Hepatocyte (in vitro differentiated cells): ENCODE results near the gene LEPR.
"Not testable (repeated sequence)": the region's sequence is repeated elsewhere in the genome, so short reads cannot be mapped to it uniquely, and the experiment has no call there.

Source experiments
- EZH2phosphoT487 ChIP-seq: fragments of 200-600 bp; sonication (generic); IDR thresholded peaks from one replicate; pipeline ENCODE4 v1.6.1; 2018; ENCODE audit warnings: antibody characterized with exemption, mild to moderate bottlenecking, low read depth, moderate library complexity; ENCODE audit not compliant: unreplicated experiment, severe bottlenecking
- TF ChIP-seq, protein P1 (sequence below): fragments of 200-600 bp; sonication (generic); IDR thresholded peaks from 2 replicates; pipeline ENCODE4 v1.5.1; 2016; ENCODE audit warnings: antibody characterized with exemption, mild to moderate bottlenecking; ENCODE audit not compliant: poor library complexity

DNA sequence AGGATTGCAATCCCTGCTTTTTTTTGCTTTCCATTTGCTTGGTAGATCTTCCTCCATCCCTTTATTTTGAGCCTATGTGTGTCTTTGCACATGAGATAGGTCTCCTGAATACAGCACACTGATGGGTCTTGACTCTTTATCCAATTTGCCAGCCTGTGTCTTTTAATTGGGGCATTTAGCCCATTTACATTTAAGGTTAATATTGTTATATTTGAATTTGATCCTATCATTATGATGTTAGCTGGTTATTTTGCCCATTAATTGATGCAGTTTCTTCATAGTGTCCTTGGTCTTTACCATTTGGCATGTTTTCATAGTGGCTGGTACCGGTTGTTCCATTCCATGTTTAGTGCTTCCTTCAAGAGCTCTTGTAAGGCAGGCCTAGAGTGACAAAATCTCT, 45.4 kb downstream of the LEPR start:
- TF ChIP-seq, protein P1, sequence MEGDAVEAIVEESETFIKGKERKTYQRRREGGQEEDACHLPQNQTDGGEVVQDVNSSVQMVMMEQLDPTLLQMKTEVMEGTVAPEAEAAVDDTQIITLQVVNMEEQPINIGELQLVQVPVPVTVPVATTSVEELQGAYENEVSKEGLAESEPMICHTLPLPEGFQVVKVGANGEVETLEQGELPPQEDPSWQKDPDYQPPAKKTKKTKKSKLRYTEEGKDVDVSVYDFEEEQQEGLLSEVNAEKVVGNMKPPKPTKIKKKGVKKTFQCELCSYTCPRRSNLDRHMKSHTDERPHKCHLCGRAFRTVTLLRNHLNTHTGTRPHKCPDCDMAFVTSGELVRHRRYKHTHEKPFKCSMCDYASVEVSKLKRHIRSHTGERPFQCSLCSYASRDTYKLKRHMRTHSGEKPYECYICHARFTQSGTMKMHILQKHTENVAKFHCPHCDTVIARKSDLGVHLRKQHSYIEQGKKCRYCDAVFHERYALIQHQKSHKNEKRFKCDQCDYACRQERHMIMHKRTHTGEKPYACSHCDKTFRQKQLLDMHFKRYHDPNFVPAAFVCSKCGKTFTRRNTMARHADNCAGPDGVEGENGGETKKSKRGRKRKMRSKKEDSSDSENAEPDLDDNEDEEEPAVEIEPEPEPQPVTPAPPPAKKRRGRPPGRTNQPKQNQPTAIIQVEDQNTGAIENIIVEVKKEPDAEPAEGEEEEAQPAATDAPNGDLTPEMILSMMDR, result not testable (repeated sequence)
- TF ChIP-seq EZH2phosphoT487, result not testable (repeated sequence)
